ENCODE measurements around the gene SBK1. TPM values are rescaled to one million over a fixed set of nuclear protein-coding genes. Genes with fewer than 3 reads are reported as not detected.

The SBK1 gene
- total RNA-seq, 1 donor from 2014 or later: not detected

DNA sequence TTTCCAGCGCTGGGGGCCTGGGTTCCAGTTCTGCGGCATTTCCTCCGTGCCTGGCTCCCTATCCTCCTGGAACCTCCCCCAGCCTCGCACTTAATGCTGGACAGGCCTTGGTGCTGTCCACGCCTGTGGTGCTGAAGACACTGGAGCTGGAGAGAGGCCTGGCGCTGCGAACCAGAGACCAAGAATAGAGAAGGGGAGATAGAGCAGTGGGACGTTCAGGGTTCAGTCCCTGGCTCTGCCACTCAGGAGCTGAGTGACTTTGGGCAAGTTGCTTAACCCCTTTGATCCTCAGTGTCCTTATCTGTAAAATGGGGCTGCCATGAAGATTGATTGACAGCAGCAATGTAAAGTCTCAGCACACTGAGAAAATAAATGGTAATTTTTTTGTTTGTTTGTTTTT is 11.9 kb downstream of the SBK1 start:
- no peak for DNase-seq (ENCODE audit: low spot score)

DNA sequence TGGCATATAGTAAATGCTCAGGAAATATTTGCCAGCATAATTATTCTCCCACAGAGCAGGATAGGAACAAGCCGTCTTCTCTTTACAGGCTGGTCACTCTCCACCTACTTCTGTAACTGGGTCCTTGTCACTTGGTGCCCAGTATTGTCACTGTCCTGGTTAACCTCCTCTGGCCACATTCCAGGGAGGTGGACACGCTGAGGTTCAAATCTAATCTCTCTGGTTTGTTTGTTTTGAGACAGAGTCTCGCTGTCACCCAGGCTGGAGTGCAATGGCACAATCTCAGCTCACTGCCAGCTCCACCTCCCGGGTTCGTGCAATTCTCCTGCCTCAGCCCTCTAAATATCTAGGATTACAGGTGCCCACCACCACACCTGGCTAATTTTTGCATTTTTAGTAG is 15.6 kb downstream of the SBK1 start:
- no peak for DNase-seq (ENCODE audit: low spot score)

DNA sequence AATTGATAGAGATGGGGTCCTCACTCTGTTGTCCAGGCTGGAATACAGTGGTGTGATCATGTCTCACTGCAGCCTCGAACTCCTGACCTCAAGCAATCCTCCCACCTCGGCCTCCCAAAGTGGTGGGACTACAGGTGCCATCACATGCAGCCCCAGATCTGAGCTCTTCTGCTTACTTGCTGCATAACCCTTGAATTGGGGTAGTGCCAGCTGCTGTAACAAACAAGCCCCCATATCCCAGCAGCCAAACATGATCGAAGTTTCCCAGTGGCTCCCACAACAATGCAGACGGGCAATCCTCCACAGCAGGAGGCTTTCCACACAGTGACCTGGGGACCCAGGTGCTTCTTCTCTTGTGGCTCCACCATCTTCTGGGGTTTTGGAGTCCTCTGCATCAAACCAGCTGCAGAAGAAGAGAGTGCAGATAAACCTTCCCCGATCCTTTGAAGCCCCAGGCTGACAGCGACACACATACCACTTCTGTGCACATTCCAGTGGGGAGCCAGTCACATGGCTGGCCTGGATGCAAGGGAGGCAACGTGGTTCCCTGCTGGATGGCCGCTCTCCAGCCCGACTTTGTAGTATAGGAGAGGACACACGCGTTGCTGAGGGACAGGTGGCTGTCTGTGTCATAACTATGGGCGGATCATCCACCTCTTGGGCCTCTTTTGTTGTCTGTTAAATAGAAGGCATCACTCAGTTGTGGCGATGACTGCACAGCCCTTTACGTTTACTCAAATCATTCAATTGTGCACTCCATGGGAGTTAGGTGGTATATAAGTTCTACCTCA is 16.7 kb downstream of the SBK1 start:
- DNase-seq (ENCODE audit: low spot score): no peak

DNA sequence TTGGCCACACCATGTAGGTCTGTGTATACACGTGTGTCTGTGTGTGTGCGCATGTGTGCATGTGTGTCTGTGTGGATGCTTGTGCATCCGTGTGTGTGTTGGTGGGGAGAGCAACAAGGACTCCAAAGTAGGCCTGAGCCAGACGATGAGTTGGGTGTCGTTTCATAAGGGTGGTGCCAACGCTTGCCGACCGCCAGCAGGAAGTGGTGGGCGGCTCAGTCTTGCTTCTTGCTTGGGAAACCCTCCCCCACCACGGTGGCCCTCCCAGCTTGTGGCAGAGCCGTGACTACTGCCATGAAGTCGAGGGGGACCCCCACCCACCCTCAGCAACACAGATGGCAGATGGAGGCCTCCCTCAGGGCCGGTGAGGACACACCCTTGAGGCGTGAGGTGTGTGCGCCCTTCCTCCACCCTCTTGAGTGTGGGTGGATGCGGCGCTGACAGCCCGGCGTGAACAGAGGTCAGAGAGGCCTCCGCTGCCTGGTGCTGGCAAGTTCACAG is 17.5 kb downstream of the SBK1 start:
- no peak for DNase-seq (ENCODE audit: low spot score)

DNA sequence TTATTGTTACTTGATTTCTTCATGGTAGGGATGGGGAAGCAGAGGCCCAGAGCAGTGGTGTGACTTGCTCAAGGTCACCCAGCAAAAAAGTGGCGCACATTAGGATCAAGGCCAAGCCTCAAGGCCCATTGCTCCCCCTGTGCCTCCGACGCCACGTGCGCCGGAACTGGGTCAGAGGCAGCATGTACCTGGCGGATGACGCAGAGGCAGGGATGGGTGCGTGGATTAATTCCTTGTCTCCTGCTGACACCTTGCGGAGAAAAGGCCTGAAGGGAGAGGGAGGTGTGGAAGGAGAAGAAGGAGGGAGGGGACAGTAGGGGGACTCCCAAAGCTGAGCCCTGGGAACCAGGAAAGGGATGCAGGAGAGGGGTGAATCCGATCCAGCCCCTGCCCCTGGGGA is 18.5 kb downstream of the SBK1 start:
- DNase-seq (ENCODE audit: low spot score): no peak

DNA sequence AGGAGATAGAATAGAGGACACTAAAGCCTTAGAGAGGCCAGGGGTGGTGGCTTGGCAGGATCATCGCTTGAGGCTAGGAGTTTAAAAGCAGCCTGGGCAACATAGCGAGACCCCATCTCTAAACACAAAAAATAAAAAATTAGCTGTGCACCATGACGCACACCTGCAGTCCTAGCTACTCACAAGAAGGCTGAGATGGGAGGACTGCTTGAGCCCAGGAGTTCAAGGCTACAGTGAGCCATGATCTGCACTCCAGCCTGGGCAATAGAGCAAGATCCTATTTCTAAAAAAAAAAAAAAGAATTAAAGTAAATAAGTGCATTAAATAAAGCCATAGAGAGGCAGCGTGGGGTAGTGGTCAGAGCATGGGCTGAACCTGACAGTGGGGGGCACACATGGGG is 19.1 kb downstream of the SBK1 start:
- DNase-seq (ENCODE audit: low spot score): no peak

DNA sequence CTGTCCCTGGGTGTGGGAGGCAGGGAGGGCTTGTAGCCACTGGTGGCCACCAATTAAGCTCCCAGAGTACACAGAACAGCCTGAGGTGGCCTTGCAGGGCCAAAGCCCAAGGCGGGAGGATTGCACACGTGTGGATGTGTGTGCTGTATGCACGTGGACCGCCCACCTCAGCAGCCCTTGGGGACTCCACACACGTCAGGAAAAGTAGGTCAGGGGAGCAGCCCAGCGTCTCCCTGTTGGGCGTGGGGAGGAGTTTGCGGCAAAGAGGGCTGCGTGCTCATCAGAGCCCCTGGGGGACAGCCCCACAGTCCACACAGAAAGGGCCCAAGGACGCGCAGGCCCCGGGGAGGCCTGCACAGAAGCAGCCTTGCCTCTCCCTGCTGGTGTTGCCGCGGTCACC is 19.6 kb downstream of the SBK1 start:
- no peak for DNase-seq (ENCODE audit: low spot score)

DNA sequence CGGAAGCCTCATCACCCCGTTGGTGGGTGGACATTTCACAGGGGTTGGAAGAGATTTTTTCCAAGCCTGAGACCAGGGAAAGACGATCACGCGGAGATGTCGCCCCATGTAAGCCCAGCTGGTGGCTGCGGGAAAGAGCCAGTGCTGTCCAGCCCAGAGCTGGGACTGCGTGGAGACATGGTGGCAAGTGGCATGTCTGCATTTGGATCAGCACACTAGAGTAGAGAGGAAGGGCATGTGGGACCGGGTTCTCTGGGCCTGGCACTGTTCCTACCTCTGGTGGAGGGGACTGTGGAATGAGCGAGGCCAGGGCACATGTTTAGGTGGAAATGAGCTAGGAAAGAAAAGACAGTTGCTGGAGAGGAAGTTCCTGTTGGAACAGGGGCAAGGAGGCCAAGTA is 20.0 kb downstream of the SBK1 start:
- no peak for DNase-seq (ENCODE audit: low spot score)

DNA sequence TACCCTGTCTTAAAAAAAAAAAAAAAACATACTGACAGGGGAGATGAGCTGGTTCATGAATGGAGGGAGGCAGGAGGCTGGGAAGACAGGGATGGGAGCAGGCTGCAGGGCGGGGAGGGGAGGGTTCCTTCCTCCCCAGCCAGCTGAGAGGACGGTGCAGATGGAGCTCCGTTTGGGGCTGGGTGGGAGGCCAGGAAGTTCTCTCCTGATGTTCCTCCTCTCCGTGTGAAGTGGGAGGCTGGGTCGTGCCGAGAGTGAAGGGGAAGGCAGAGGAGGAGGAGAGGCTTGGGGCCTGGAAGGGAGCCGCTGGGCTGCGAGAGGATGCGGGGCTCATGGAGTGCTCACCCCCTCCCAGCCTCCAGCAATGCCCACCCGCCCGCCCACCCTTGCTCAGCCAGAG is 21.3 kb downstream of the SBK1 start:
- no peak for DNase-seq (ENCODE audit: low spot score)

DNA sequence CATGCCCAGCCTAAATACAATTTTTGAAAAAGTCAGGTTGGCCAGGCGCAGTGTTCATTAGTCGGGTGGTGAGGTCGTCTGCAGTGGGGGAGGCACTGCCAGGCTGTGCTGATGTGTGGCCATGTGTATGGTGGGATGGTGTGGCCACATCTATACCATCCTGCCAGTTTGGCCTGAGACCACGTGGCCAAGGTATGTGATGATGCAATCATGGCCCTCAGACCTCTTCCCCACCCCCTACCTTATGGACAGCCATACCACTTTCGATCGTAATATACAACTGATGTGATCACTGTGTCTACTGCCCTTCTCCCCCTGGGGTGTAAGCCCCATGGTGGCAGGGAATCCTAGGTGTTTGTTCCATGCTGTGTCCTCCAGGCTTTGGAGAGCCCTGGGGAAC is 23.7 kb downstream of the SBK1 start:
- no peak for DNase-seq (ENCODE audit: low spot score)

DNA sequence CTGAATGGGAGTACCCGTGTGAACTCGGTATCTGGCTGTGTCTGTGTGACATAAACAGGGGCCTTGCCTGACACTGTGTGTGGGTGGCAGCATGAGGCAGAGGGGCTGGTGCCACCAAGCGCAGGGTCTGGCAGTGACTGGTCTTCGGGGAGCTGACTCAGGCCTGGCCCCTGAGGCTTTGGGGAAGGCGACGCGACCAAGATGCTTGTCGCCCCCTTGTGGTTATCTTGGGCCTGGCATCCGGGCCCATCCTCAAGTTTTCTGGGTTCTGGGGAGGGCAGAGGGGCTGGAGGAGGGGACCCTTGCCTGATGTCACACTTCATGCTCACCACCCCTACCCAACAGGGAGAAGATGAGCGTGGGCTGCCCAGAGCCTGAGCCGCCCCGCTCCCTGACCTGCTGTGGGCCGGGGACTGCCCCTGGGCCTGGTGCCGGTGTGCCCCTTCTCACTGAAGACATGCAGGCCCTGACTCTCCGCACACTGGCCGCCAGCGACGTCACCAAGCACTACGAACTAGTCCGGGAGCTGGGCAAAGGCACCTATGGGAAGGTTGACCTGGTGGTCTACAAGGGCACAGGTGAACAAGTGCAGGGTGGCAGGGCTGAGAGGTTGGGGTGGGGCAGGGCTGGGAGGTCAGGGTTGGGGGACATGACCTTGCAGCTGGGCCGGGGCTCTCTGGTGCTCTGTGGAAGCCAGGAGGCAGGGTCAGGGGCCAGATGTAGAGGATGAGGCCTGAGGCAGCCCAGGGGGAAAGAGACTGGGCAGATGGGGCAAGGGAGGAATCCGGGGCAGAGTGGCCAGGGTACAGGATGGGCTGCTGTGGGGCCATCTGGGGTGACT is 24.9 kb downstream of the SBK1 start:
- DNase-seq (ENCODE audit: low spot score): no peak

DNA sequence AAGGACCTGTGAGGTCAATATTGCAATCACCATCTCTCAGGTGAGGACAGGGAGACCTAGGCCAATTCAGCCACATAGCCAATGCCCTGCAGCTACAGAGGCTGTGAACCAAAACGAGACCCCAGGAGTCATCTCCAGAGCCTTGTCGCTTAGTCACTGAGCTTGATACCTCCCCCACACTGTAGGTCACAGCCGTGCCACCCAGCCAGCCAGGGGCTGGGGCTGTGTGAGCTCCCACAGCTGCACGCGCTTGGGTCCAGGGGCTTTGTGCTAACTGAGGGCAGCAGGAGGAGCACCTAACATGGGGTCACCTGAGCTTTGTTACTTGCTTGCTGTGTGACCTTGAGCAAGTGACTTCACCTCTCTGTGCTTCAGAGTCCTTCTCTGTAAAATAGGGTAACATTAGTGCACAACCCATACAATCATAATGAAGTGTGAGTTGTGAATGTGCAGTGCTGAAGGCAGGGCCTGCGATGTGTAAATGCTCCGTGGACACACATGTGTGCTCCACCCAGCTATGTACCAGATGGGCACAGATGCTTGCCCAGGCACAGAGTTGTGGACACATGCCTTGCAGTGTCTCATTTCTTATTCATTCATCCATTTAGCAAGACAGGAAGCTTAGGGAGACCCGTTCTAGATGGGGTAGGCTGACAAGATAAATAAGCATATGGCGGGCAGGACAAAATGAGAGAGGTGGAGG is 25.9 kb downstream of the SBK1 start:
- DNase-seq (ENCODE audit: low spot score): no peak

DNA sequence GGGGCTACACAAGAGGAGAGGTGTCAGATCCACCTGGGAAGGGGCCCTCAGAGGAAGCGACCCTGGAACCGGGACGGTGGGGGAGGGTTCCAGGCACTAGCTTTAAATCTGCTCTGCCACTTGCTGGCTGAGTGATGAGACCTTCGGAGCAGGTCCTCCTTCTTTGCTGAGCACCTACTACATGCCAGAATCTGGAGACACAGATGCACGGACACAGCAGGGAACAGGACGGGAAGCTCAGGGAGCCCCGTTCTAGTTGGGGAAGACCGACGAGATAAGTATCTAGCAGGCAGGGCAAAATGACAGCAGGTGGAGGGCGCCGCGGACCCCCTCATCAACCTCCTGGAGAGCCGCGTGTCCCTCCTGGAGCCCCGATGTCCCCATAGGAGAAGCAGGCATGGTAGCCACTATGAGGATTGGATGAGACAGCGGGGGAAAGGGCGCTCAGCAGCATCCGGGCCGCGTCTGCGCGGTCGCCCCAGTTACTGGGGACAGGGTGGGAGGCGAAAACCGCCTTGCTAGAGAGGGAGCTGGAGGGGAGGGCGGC is 27.2 kb downstream of the SBK1 start:
- no peak for DNase-seq (ENCODE audit: low spot score)

DNA sequence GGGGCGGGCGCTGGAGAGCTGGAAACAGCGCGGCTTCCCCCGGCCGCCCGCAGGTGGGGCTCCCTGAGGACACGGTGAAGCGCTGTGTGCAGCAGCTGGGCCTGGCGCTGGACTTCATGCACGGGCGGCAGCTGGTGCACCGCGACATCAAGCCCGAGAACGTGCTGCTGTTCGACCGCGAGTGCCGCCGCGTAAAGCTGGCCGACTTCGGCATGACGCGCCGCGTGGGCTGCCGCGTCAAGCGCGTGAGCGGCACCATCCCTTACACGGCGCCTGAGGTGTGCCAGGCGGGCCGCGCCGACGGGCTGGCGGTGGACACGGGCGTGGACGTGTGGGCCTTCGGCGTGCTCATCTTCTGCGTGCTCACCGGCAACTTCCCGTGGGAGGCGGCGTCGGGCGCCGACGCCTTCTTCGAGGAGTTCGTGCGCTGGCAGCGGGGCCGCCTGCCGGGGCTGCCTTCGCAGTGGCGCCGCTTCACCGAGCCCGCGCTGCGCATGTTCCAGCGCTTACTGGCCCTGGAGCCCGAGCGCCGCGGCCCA is 27.8 kb downstream of the SBK1 start:
- no peak for DNase-seq (ENCODE audit: low spot score)

DNA sequence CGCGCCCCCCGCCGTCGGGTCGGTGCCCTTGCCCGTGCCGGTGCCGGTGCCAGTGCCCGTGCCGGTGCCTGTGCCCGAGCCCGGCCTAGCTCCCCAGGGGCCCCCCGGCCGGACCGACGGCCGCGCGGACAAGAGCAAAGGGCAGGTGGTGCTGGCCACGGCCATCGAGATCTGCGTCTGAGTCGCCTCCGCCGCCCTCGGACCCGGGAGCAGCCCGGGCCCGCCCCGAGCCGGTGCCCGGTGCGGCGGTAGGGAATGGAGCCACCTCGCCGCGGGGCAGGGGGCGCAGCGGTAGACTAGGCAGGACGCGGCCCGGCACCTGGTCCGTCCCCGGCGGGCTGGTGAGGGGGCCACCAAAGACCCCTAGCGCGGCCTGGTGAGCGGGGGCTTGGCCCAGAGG is 28.4 kb downstream of the SBK1 start:
- no peak for DNase-seq (ENCODE audit: low spot score)

DNA sequence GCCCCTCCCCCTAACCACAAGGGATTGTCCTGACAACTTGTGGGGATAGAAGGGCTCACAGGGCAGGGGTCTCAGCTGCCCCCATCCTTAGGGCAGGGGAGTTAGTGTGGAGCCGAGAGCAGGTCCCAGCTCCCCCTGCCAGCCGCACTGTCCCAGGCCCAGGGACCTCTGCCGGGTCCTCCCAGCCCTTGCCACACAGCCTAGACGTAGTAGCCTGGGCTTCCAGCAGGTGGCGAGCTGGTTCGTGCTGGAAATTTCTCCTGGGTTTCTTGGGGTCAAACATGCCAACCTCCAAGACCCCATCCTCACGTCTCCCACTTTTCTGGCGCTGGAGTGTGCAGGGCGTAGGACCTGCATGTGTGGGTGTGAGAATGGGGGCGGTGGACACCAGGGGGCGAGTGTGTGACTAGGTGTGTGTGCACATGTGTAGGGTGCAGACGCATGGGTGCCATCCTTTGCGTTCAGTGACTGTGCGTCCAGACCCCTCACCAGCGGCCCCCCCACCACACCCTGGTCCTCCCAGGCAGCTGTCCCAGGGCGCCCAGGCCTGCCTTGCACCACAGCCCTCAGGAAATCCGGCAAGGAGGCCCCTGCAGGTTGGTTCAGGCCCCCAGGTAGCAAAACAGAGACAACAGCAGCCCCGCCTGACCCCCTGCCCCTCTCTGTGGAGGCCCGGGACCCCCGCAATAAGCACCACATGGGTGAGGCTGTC is 29.5 kb downstream of the SBK1 start:
- no peak for DNase-seq (ENCODE audit: low spot score)

DNA sequence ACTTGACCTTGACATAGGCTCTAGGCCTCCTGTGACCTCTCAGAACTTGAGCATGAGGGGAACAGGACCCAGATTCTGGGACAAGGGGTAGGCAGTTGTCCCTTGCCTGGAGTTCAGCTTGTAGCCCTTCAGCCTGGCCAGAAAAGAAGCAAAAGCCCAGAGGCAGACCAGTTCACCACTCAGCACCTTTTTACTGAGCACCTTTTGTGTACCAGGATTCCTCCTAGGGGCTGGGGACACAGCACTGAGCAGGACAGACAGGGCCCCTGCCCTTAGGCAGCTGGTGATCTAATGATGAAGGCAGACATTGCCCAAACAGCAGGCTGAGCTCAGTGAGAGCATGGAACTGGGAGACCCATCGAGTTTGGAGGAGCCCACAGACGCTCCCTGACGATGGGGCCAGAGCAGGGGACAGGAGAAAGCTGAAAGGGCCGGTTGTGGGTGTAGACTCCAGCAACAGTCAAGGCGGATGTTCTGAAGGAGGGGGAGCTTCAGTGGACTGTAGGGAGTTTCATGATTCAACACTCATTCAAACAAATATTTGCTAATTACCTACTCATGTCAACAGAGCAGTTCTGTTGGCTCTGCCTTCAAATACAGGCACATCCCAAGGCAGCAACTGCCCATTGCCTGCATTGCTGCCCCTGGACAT is 32.0 kb downstream of the SBK1 start:
- no peak for DNase-seq (ENCODE audit: low spot score)

DNA sequence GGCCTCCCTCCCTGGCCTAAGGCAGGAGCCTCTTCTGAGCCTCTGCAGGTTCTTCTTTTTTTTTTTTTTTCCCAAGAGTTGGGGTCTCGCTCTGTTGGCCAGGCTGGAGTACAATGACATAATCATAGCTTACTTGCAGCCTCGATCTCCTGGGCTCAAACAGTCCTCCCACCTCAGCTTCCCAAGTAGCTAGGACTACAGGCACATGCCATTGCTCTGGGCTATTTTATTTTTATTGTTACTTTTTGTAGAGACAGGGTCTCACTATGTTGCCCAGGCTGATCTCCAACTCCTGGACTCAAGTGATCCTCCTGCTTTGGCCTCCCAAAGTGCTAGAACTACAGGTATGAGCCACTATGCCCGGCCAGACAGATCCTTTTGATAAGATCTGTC is 32.6 kb downstream of the SBK1 start:
- DNase-seq (ENCODE audit: low spot score): peak; percentile 24

DNA sequence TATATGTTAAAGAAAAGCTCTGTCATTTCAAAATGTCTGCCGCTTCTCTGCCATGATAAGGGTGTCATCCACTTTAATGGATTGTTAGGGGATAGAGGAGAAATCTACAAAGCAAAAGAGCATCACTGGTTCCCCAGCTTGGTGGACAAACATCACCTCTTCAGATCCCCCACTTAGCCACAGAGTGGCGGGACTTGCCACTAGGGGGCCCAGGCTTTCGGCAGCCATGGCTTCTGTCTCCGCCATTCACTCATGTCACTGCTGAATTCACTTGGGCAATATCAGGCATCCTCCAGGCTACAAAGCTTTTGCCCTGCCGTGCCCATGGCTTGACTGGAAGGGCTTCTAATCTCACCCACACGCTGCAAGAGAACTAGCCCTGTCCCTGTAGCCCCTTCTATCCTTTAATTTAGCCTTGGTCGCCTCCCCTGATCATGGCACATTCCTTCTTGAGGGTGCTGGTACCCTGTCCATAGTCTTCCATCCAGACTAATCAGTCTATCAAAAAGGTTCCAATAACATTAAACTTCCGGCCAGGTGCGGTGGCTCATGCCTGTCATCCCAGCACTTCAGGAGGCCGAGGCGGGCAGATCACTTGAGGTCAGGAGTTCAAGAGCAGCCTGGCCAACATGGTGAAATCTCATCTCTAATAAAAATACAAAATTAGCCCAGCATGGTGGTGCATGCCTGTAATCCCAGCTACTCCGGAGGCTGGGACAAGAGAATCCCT is 34.7 kb downstream of the SBK1 start:
- DNase-seq (ENCODE audit: low spot score): peak; percentile 85
